H1 (cell line): ENCODE data around the gene KLK7. TPM values are rescaled to one million over a fixed set of nuclear protein-coding genes. Genes with fewer than 3 reads are reported as not detected.

ENCODE experiments used
- CBX5 ChIP-seq: fragments of 300-800, 300-1000 bp; sonication (generic); IDR thresholded peaks from 2 replicates; pipeline ENCODE4 v1.7.1; 2016; ENCODE audit warnings: antibody characterized with exemption, low read length, low read depth
- CEBPB ChIP-seq: IDR thresholded peaks from 2 replicates; pipeline ENCODE4 v1.6.1; 2012; ENCODE audit warnings: low read depth, low read length
- KDM4A ChIP-seq: IDR thresholded peaks from one replicate; pipeline ENCODE4 v1.7.1; 2012; ENCODE audit warnings: low read depth, mild to moderate bottlenecking, moderate library complexity, low read length, inconsistent platforms; ENCODE audit not compliant: severe bottlenecking
- SAP30 ChIP-seq: fragments of 300-600 bp; sonication (generic); IDR thresholded peaks from 2 replicates; pipeline ENCODE4 v1.7.1; 2012; ENCODE audit warnings: low read length, moderate library complexity, mild to moderate bottlenecking, inconsistent platforms; ENCODE audit not compliant: insufficient read depth, insufficient replicate concordance
- SP2 ChIP-seq: IDR thresholded peaks from 2 replicates; pipeline ENCODE4 v1.6.1; 2012; ENCODE audit warnings: mild to moderate bottlenecking, low read length, inconsistent platforms
- YY1 ChIP-seq: IDR thresholded peaks from 2 replicates; pipeline ENCODE4 v1.6.1; 2011; ENCODE audit warnings: low read depth, mild to moderate bottlenecking, low read length
- polyA plus RNA-seq, 7 experiments: library from polyadenylated mRNA; depleted of rRNA in 3 of 7; stranded (reverse) in 5 of 7; unstranded in 2 of 7; fragments of >200 nt in 5 of 7; fragments of 200-250 nt in 2 of 7; gene quantifications; 1 replicate in 5 of 7; 2 replicates in 1 of 7; 4 replicates in 1 of 7; pipeline versions ENCODE4 v1.2.1 to v1.2.3, GENCODE V29; 2011 to 2013; ENCODE audit warnings: missing spikeins in 2 of 7, mixed read lengths in 2 of 7
- total RNA-seq: library from RNA; stranded (reverse); fragmentation: NEBNext Ultra II Directional; extraction: Animal tissue kit (Norgen Biotek cat#: 25700); gene quantifications from 2 replicates; pipeline ENCODE4 v1.2.1, GENCODE V29; 2021
- TF ChIP-seq, protein P1 (sequence below): IDR thresholded peaks from 2 replicates; pipeline ENCODE4 v1.6.1; 2011; ENCODE audit warnings: low read length, improper control_type of control experiment
- TF ChIP-seq, protein P2 (sequence below): IDR thresholded peaks from 2 replicates; pipeline ENCODE4 v1.6.1; 2012; ENCODE audit warnings: inconsistent platforms

The KLK7 gene
- total and polyA plus RNA-seq, 2 of the 8 experiments (the other 6 are each of a cell fraction or from before 2014, with no cell fraction given): 0.73 to 1.4 TPM

DNA sequence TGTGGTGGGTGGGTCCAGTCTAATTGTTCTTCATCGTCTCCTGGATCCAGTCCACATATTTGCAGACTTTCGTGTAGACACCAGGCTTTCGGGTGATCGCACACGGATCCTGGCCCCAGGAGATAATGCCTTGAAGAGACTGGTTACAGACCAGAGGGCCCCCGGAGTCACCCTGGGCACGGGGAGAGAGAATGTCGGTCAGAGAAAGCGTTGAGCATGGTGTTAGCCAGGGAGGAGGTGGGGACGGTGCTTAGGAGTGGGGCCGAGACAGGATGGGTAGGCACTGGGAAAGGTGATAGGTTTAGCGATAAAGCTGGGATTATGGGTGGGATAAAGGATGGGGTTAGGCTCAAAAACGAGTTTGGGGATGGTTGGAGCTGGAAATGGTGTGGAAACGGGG lies 38.8 kb upstream of the KLK7 start (continued):
- TF ChIP-seq SAP30 (no peak), CBX5 (no peak), SP2 (no peak), YY1 (no peak), CEBPB (no peak), KDM4A (no peak)
- TF ChIP-seq, protein P1, sequence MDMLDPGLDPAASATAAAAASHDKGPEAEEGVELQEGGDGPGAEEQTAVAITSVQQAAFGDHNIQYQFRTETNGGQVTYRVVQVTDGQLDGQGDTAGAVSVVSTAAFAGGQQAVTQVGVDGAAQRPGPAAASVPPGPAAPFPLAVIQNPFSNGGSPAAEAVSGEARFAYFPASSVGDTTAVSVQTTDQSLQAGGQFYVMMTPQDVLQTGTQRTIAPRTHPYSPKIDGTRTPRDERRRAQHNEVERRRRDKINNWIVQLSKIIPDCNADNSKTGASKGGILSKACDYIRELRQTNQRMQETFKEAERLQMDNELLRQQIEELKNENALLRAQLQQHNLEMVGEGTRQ: no peak
- TF ChIP-seq, protein P2, sequence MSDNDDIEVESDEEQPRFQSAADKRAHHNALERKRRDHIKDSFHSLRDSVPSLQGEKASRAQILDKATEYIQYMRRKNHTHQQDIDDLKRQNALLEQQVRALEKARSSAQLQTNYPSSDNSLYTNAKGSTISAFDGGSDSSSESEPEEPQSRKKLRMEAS: no peak
